Raji (cell line): Measurements from ENCODE around the gene RAD50.

Experiments used
- POLR2A ChIP-seq: IDR thresholded peaks from 2 replicates; pipeline ENCODE4 v1.6.1; 2011; ENCODE audit warnings: low read depth, low read length, control low read depth; ENCODE audit not compliant: insufficient read depth

The RAD50 gene

GRCh38 chr5:132611965-132612364 lies 55.2 kb downstream of the RAD50 start:
- no peak for TF ChIP-seq POLR2A

- no peak for TF ChIP-seq POLR2A
These were observed 56.1 kb downstream of the RAD50 start for GRCh38 chr5:132612846-132613245.

GRCh38 chr5:132621699-132622098 lies 64.9 kb downstream of the RAD50 start:
- no peak for TF ChIP-seq POLR2A

- no peak for TF ChIP-seq POLR2A
These were observed 65.8 kb downstream of the RAD50 start for GRCh38 chr5:132622608-132623007.

- no peak for TF ChIP-seq POLR2A
These were observed 70.7 kb downstream of the RAD50 start for GRCh38 chr5:132627470-132627869.

- TF ChIP-seq POLR2A = no peak
These were observed 72.0 kb downstream of the RAD50 start for GRCh38 chr5:132628814-132629213.

GRCh38 chr5:132629230-132629944 lies 72.6 kb downstream of the RAD50 start:
- TF ChIP-seq POLR2A = no peak

- TF ChIP-seq POLR2A = no peak
These were observed 79.1 kb downstream of the RAD50 start for GRCh38 chr5:132635873-132636272.

- TF ChIP-seq POLR2A = no peak
These were observed 80.5 kb downstream of the RAD50 start for GRCh38 chr5:132637241-132637640.

GRCh38 chr5:132639706-132640130 lies 82.9 kb downstream of the RAD50 start:
- TF ChIP-seq POLR2A = no peak

GRCh38 chr5:132640613-132641012 lies 83.8 kb downstream of the RAD50 start:
- no peak for TF ChIP-seq POLR2A

- no peak for TF ChIP-seq POLR2A
These were observed 84.5 kb downstream of the RAD50 start for GRCh38 chr5:132641241-132641723.

GRCh38 chr5:132641841-132642240 lies 85.1 kb downstream of the RAD50 start:
- no peak for TF ChIP-seq POLR2A

GRCh38 chr5:132644177-132644576 lies 87.4 kb downstream of the RAD50 start:
- no peak for TF ChIP-seq POLR2A

GRCh38 chr5:132646583-132647266 lies 89.9 kb downstream of the RAD50 start:
- TF ChIP-seq POLR2A = no peak

- TF ChIP-seq POLR2A = no peak
These were observed 90.7 kb downstream of the RAD50 start for GRCh38 chr5:132647473-132647872.

- no peak for TF ChIP-seq POLR2A
These were observed 91.6 kb downstream of the RAD50 start for GRCh38 chr5:132648355-132648754.

GRCh38 chr5:132651838-132652469 lies 95.2 kb downstream of the RAD50 start:
- no peak for TF ChIP-seq POLR2A
